GM12872 (cell line): ENCODE data around the gene GALNS.

Experiments
- CTCF ChIP-seq: IDR thresholded peaks from 3 replicates; pipeline ENCODE4 v1.5.1; 2011; ENCODE audit warnings: low read depth, mild to moderate bottlenecking, low read length, moderate library complexity; ENCODE audit not compliant: insufficient read depth

Gene GALNS

GRCh38 chr16:88796278-88796677, 60.5 kb downstream of the GALNS start:
- TF ChIP-seq CTCF, result no peak

- no peak for TF ChIP-seq CTCF
These were observed 63.3 kb downstream of the GALNS start for GRCh38 chr16:88793251-88793954.

- no peak for TF ChIP-seq CTCF
These were observed 64.0 kb downstream of the GALNS start for GRCh38 chr16:88792668-88793250.

- TF ChIP-seq CTCF, result no peak
These were observed 64.6 kb downstream of the GALNS start for GRCh38 chr16:88792078-88792550.

- TF ChIP-seq CTCF, result no peak
These were observed 66.2 kb downstream of the GALNS start for GRCh38 chr16:88790312-88791211.

GRCh38 chr16:88789594-88789993, 67.2 kb downstream of the GALNS start:
- no peak for TF ChIP-seq CTCF
